Stimulated activated naive B cell treated with anti-CD40 and anti-IgM and Interleukin-4, amounts not matched to agents 10 μg/mL and 1 μg/mL and 100 μg/mL, for 72 hours (primary cell): Measurements from ENCODE around the gene SDK1.

Experiments
- ATAC-seq, 2 donors: fragments of 150-1000 bp; cut with Tn5 transposase; replicated peaks; 2 replicates each; pipeline ENCODE4 v1.10.0; 2021; ENCODE audit warnings: moderate library complexity in 1 of 2
- DNase-seq: peaks from one replicate; pipeline ENCODE4 v3.0.0; 2021
- H3K27ac Mint-ChIP-seq: one replicate; pipeline ENCODE4 v1.8.0; 2022; ENCODE audit warnings: mild to moderate bottlenecking, mixed read lengths
- H3K27me3 Mint-ChIP-seq, 2 donors: one replicate each; pipeline ENCODE4 v1.8.0; 2022; ENCODE audit warnings: mixed read lengths in 2 of 2
- H3K36me3 Mint-ChIP-seq, 2 donors: one replicate each; pipeline ENCODE4 v1.8.0; 2022; ENCODE audit warnings: mixed read lengths in 2 of 2, mild to moderate bottlenecking in 1 of 2
- H3K4me1 Mint-ChIP-seq, 2 donors: one replicate each; pipeline ENCODE4 v1.8.0; 2022; ENCODE audit warnings: mixed read lengths in 2 of 2, mild to moderate bottlenecking in 1 of 2
- H3K4me3 Mint-ChIP-seq, 2 donors: one replicate each; pipeline ENCODE4 v1.8.0; 2022; ENCODE audit warnings: mild to moderate bottlenecking in 2 of 2, mixed read lengths in 2 of 2, moderate library complexity in 1 of 2
- H3K9me3 Mint-ChIP-seq, 2 donors: one replicate each; pipeline ENCODE4 v1.8.0; 2022; ENCODE audit warnings: mixed read lengths in 2 of 2, mild to moderate bottlenecking in 1 of 2

SDK1 gene

GRCh38 chr7:4202954-4203353 is 901.9 kb downstream of the SDK1 start:
- Mint-ChIP-seq H3K9me3 (peaks cover 0 to 3% of the 10 kb centered on the region in 2 donors), H3K27me3 (no peaks in the 10 kb centered on the region), H3K4me1 (no peaks in the 10 kb centered on the region), H3K27ac (no peak overlapping the region), H3K4me3 (no peak overlapping the region), H3K36me3 (no peaks in the 10 kb centered on the region)
- no peak for DNase-seq
- no peak for ATAC-seq

DNA sequence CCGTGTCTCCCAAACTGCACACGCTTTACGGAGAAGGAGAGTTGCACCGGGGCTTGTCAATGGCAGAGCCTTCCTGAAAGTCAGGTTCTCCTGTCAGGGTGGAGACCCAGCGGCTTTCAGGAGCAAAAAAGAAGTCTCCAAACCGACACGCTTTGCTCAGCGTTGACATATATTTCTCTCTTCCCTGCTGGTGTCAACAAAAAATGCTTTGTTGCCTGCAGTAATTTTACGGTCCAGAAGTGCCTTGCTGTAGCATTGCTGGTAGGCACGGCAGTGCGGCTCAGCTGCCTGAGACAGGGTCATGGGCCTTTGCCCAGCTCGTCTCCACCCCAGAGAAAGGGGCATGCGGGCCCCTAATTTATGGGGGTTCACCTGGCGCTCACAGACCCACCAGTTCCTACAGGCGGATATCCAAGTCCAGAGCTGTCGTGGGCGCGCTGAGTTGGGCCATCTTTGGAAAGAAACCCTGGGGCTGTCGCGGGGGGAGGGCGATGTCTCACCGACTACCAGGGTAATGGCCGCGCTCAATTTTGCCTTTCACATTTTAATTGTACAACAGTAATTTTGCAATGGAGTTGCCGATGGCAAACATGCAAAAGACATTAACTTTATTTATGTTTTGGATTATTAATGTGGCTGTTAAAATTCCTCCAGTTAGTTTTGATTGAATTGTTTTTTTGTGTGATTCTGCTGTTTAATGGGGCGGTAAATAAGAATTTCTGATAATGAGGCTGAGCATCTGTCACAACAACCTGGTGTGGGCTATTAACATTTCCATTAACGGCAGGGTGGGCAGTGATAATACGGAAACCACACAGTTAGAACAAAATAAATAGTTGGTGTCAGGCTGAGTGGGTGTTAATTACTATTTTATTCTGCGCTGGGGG is 902.8 kb downstream of the SDK1 start:
- DNase-seq (no peak), ATAC-seq (no peak)
- no peaks in the 10 kb centered on the region for H3K36me3 Mint-ChIP-seq
- no peaks in the 10 kb centered on the region for H3K4me1 Mint-ChIP-seq
- H3K27ac Mint-ChIP-seq = no peak overlapping the region
- peaks cover 0 to 3% of the 10 kb centered on the region in 2 donors for H3K9me3 Mint-ChIP-seq
- H3K27me3 Mint-ChIP-seq = no peaks in the 10 kb centered on the region
- no peak overlapping the region for H3K4me3 Mint-ChIP-seq

- Mint-ChIP-seq H3K27me3 (no peaks in the 10 kb centered on the region), H3K4me1 (no peaks in the 10 kb centered on the region), H3K9me3 (peaks cover 0 to 3% of the 10 kb centered on the region in 2 donors), H3K27ac (no peak overlapping the region), H3K36me3 (no peaks in the 10 kb centered on the region), H3K4me3 (no peak overlapping the region)
- DNase-seq (no peak), ATAC-seq (no peak)
Observed at GRCh38 chr7:4204513-4205165, 903.6 kb downstream of the SDK1 start.

DNA sequence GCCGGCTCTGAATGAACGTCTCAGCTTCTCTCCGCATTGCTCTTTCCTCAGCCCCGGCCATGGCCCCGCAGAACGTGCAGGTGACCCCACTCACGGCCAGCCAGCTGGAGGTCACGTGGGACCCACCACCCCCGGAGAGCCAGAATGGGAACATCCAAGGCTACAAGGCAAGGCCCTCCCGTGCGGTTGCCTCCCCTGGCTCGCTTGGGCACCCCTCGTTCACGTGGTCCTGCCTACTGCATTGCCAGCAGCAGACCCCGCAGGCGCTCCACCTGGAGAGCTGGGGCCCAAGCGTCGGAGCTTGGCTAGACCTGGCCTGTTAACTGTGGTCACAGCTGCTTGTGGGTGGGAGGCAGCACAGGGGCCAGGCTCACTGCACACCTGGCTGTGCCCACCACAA is 904.8 kb downstream of the SDK1 start:
- DNase-seq (no peak), ATAC-seq (no peak)
- H3K27me3 Mint-ChIP-seq = no peaks in the 10 kb centered on the region
- no peaks in the 10 kb centered on the region for H3K36me3 Mint-ChIP-seq
- H3K4me3 Mint-ChIP-seq = no peak overlapping the region
- no peaks in the 10 kb centered on the region for H3K9me3 Mint-ChIP-seq
- H3K4me1 Mint-ChIP-seq = no peaks in the 10 kb centered on the region
- no peak overlapping the region for H3K27ac Mint-ChIP-seq

- Mint-ChIP-seq H3K9me3 (peaks cover 0 to 4% of the 10 kb centered on the region in 2 donors), H3K36me3 (no peaks in the 10 kb centered on the region), H3K4me1 (no peaks in the 10 kb centered on the region), H3K4me3 (no peak overlapping the region), H3K27me3 (no peaks in the 10 kb centered on the region), H3K27ac (no peak overlapping the region)
- no peak for ATAC-seq
- no peak for DNase-seq
Observed at GRCh38 chr7:4207011-4207410, 906.0 kb downstream of the SDK1 start.

- DNase-seq (no peak), ATAC-seq (no peak)
- Mint-ChIP-seq H3K27me3 (no peaks in the 10 kb centered on the region), H3K4me1 (no peaks in the 10 kb centered on the region), H3K36me3 (no peaks in the 10 kb centered on the region), H3K9me3 (peaks cover 0 to 4% of the 10 kb centered on the region in 2 donors), H3K4me3 (no peak overlapping the region), H3K27ac (no peak overlapping the region)
Observed at GRCh38 chr7:4208086-4208485, 907.0 kb downstream of the SDK1 start.

DNA sequence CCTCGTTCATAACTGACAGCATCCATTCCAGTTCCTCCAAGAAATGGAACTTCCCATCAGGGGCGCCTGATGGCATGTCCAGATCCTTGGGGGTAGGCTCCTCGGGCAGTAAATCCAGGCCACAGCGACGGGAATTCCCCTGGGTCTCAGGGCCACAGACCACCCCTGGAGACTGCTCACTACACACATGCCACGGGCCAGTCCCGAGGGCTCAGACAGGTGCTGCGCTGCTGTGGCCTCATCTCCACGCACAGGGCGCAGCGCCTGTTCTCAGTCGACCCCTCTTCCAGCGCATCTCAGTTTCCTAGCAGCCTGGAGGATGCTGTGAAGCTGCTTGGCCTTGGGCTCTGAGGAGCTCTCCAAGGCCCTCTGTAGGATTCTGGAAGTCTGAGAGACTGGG is 907.5 kb downstream of the SDK1 start:
- Mint-ChIP-seq H3K4me1 (no peaks in the 10 kb centered on the region), H3K27me3 (no peaks in the 10 kb centered on the region), H3K27ac (no peak overlapping the region), H3K9me3 (peaks cover 0 to 4% of the 10 kb centered on the region in 2 donors), H3K4me3 (no peak overlapping the region), H3K36me3 (no peaks in the 10 kb centered on the region)
- no peak for DNase-seq
- ATAC-seq = no peak

DNA sequence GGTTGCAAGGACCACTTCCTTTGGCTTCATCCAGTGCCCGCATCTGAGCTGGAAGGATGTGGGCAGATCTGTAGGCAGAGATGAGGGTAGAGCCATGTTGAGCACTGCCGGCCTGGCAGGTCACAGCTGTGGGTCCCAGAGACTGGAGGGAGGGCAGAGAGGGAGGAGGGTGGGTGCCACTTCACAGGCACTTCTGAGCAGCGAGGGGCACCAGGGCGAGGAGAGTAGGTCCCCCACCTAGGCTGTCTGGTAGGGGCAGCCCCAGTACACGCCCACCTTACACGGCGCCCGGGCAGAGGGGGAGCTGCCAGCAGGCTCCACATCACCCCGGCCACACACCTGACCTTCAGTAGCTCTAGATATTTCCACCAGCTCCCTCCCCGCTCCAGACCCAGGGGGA is 908.1 kb downstream of the SDK1 start:
- H3K9me3 Mint-ChIP-seq = peaks cover 0 to 4% of the 10 kb centered on the region in 2 donors

DNA sequence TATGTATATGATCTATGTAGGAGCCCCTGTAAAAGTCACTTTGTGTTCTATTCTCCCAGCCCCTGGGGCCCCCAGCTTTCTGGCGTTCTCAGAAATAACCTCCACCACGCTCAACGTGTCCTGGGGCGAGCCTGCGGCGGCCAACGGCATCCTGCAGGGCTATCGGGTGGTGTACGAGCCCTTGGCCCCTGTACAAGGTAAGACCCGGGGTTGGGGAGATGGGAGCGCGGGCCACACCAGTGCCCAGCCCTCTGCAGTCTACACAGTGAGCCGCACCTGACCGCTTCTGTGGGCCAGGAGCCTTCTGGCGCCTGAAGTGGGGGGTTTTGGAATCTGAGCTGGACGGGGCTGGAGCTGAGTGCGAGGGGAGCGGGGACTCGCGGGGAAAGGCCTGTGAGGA is 908.9 kb downstream of the SDK1 start:
- H3K36me3 Mint-ChIP-seq = no peaks in the 10 kb centered on the region
- no peak overlapping the region for H3K4me3 Mint-ChIP-seq
- H3K9me3 Mint-ChIP-seq = peaks cover 0 to 4% of the 10 kb centered on the region in 2 donors
- ATAC-seq (no peak), DNase-seq (no peak)
- no peaks in the 10 kb centered on the region for H3K4me1 Mint-ChIP-seq
- H3K27ac Mint-ChIP-seq = no peak overlapping the region
- H3K27me3 Mint-ChIP-seq = no peaks in the 10 kb centered on the region

More for the DNA sequence above, 908.1 kb downstream of the SDK1 start:
- DNase-seq (no peak), ATAC-seq (no peak)
- no peaks in the 10 kb centered on the region for H3K27me3 Mint-ChIP-seq
- no peak overlapping the region for H3K4me3 Mint-ChIP-seq
- no peaks in the 10 kb centered on the region for H3K36me3 Mint-ChIP-seq
- no peaks in the 10 kb centered on the region for H3K4me1 Mint-ChIP-seq
- H3K27ac Mint-ChIP-seq = no peak overlapping the region

DNA sequence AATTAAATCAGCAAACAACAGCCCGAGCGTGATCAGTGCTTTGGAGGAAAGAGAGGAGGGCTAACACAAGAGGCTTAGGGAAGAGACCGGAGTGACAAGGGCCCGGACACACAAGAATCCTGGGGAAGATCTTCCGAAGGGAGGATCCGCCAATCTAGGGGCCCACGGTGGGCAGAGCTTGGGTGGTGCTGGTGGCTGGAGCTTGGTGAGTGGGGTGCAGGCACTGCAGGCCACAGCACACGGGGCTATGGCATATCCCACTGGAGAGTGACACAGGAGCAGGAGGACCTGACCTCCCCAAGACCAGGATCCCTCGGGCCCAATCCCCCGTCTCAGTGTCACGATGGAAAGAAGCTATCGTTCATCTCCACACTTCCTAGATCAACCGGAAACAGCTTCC is 909.8 kb downstream of the SDK1 start:
- no peak overlapping the region for H3K4me3 Mint-ChIP-seq
- no peak overlapping the region for H3K27ac Mint-ChIP-seq
- DNase-seq = no peak
- H3K27me3 Mint-ChIP-seq = no peaks in the 10 kb centered on the region
- H3K36me3 Mint-ChIP-seq = no peaks in the 10 kb centered on the region
- ATAC-seq = no peak
- peaks cover 0 to 4% of the 10 kb centered on the region in 2 donors for H3K9me3 Mint-ChIP-seq
- H3K4me1 Mint-ChIP-seq = no peaks in the 10 kb centered on the region

DNA sequence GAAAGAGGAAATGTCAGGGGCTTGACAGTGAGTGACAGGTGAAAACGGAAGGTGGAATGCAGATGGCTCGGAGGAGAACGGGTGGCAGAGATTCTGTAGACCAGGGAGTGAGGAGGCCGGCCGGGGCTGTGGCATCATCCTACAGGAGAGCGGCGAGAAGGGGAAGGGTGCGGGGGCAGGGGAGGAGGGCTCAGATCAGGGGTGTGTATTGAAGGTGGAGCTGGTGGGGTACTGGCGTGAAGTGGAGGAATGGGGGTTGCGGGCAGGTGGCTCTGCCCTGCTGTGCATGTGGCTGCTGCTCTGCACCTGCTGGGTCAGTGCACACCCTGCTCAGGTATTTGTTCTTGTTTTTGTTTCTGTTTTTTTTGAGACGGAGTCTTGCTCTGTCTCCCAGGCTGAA is 910.2 kb downstream of the SDK1 start:
- Mint-ChIP-seq H3K27me3 (no peaks in the 10 kb centered on the region), H3K4me1 (no peaks in the 10 kb centered on the region), H3K9me3 (peaks cover 0 to 4% of the 10 kb centered on the region in 2 donors), H3K4me3 (no peak overlapping the region), H3K27ac (no peak overlapping the region), H3K36me3 (no peaks in the 10 kb centered on the region)
- DNase-seq = no peak
- no peak for ATAC-seq

DNA sequence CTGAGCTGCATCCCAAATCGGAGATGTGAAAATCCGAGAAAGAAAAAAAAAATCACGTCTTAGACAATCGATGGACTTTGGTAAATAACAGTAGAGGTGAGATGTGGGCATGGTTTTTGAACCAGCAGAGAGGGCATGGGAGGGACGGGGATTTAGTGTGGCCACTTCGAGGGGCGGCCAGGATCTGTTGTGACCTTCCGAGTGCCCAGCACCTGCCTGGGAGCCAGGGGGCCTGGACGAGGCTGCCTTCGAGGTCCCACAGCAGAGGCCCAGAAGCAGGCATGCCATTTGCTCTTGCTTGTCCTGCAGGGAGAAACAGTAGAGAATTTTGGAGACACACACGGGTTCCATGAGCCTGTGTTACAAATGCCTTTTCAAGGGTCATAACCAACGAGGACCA is 911.3 kb downstream of the SDK1 start:
- Mint-ChIP-seq H3K27me3 (no peaks in the 10 kb centered on the region), H3K36me3 (no peaks in the 10 kb centered on the region), H3K9me3 (peaks cover 0 to 4% of the 10 kb centered on the region in 2 donors), H3K4me1 (no peaks in the 10 kb centered on the region), H3K27ac (no peak overlapping the region), H3K4me3 (no peak overlapping the region)
- ATAC-seq (no peak), DNase-seq (no peak)

GRCh38 chr7:4214291-4215155 is 913.5 kb downstream of the SDK1 start:
- DNase-seq (no peak), ATAC-seq (no peak)
- H3K27ac Mint-ChIP-seq = no peak overlapping the region
- no peaks in the 10 kb centered on the region for H3K27me3 Mint-ChIP-seq
- no peaks in the 10 kb centered on the region for H3K36me3 Mint-ChIP-seq
- H3K9me3 Mint-ChIP-seq = peaks cover 3 to 4% of the 10 kb centered on the region in 2 donors
- no peak overlapping the region for H3K4me3 Mint-ChIP-seq
- H3K4me1 Mint-ChIP-seq = no peaks in the 10 kb centered on the region

DNA sequence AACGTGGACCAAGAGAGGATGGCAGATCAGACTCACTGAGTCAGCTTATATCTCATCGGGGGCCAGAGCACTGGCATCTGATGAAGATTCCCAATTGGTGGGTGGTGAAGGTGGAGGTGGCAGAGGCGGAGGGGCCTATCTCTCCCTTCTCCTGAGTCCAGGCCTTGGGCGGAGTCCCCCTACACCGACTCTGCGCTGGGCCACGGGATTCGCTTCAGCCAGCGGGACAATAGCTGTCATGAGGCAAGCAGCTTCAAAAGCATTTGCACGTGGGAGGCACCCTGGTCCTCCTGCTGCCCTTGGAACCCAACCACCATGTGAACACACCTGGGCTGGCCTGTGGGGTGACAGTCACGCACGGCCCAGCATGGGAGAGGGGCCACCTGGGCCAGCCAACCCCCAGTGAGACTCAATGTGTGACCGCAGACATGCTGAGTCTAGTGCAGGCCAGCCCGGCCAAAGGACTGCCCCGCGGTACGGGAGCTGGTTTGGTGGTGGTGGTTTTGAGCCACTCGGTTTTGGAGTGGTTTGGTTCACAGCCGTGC is 914.2 kb downstream of the SDK1 start:
- Mint-ChIP-seq H3K27me3 (no peaks in the 10 kb centered on the region), H3K36me3 (no peaks in the 10 kb centered on the region), H3K9me3 (peaks cover 3 to 4% of the 10 kb centered on the region in 2 donors), H3K27ac (no peak overlapping the region), H3K4me1 (no peaks in the 10 kb centered on the region), H3K4me3 (no peak overlapping the region)
- ATAC-seq (no peak), DNase-seq (no peak)
